HUES6 (cell line): ENCODE data around the gene WDR6.

Experiments used
- H3K27ac ChIP-seq: 2 replicates; pipeline ENCODE4 v1.7.0; 2013; ENCODE audit warnings: low read depth, mild to moderate bottlenecking, low read length, inconsistent platforms
- H3K27me3 ChIP-seq: 2 replicates; pipeline ENCODE4 v1.6.1; 2013; ENCODE audit warnings: low read length; ENCODE audit not compliant: control insufficient read depth, insufficient read depth
- H3K36me3 ChIP-seq: 2 replicates; pipeline ENCODE4 v1.6.1; 2013; ENCODE audit warnings: low read length; ENCODE audit not compliant: control insufficient read depth, insufficient read depth
- H3K4me1 ChIP-seq: 2 replicates; pipeline ENCODE4 v1.6.1; 2013; ENCODE audit warnings: low read length; ENCODE audit not compliant: control insufficient read depth, insufficient read depth
- H3K4me3 ChIP-seq: 2 replicates; pipeline ENCODE4 v1.5.1; 2013; ENCODE audit warnings: low read depth, low read length
- H3K9ac ChIP-seq: one replicate; pipeline ENCODE4 v1.6.1; 2013; ENCODE audit warnings: mild to moderate bottlenecking, low read length
- H3K9me3 ChIP-seq: 2 replicates; pipeline ENCODE4 v1.6.1; 2013; ENCODE audit warnings: low read depth, low read length; ENCODE audit not compliant: control insufficient read depth, insufficient read depth

The WDR6 gene

DNA sequence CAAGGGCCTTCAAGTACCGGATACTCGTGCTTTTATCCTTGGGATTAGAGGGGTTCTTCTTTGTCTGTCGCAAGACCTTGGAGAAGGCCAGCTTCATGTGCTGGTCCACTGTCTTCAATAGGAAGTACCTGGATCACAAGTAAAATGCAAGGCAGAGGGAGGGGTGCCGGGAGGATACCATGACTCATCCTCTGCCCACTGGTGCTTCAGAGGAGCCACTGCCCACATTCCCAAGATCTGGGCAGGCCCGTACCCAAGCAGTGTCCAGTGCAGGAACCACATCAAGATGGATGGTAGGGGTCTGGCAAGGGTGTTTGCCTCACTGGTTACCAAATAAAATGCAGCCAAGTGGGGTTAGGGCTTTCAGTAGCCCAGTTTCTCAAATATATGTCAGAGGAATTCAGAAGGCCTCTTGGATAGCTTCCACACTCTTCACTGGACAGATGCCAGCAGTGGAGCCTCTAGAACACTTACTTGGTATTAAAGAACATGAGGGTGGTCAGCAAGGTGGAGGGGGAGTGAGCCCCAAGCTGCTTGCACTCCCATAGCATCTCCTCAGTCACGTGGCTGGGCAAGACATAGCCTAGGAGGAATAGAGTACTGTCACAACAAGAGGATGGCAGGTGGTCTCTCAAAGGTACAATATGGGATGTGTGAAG, 25.6 kb downstream of the WDR6 start:
- H3K4me1 ChIP-seq, result peaks cover 7% of the 10 kb centered on the region
- peaks cover 73% of the 10 kb centered on the region for H3K36me3 ChIP-seq
- H3K9me3 ChIP-seq, result no peaks in the 10 kb centered on the region
- H3K4me3 ChIP-seq, result no peak overlapping the region
- H3K27me3 ChIP-seq, result no peaks in the 10 kb centered on the region
- H3K27ac ChIP-seq, result no peak overlapping the region
- no peak overlapping the region for H3K9ac ChIP-seq

DNA sequence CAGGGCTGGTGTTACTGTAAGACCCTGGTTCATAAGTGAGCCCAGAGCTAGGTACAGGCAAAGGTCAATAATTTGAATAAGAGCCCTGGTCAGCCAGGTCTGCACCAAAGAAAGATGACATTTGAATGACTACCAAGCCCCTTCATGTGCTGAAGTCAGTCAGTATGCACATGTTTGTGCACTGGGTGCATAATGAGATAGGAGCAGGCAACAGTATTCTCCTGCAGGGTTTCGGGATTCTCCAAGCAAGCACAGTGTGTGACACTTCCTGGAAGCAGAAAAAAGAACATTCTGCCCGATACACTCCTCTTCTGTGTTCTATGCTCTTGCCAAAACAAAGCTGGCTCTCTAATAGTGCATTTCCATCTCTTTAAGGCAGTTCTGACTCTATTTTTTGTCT, 27.5 kb downstream of the WDR6 start:
- H3K4me1 ChIP-seq, result no peaks in the 10 kb centered on the region
- H3K4me3 ChIP-seq, result no peak overlapping the region
- H3K27ac ChIP-seq, result no peak overlapping the region
- no peaks in the 10 kb centered on the region for H3K9me3 ChIP-seq
- peaks cover 71% of the 10 kb centered on the region for H3K36me3 ChIP-seq
- H3K9ac ChIP-seq, result no peak overlapping the region
- no peaks in the 10 kb centered on the region for H3K27me3 ChIP-seq

DNA sequence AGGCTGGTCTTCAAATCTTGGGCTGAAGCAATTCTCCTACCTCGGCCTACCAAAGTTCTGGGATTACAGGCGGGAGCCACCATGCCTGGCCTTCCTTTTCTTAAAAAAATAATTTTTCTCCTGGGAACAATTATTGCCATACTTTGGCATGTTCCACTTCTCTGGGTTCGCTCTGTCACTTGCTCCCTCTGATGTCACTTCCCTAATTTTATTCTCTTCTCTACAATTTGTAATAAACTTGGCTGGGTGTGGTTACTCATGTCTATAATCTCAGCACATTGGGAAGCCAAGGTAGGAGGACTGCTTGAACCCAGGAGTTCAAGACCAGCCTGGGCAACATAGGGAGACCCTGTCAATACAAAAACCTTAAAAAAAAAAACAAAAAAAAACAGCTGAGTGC, 28.1 kb downstream of the WDR6 start:
- Histone ChIP-seq H3K27me3 (no peaks in the 10 kb centered on the region), H3K9ac (no peak overlapping the region), H3K36me3 (peaks cover 75% of the 10 kb centered on the region)

DNA sequence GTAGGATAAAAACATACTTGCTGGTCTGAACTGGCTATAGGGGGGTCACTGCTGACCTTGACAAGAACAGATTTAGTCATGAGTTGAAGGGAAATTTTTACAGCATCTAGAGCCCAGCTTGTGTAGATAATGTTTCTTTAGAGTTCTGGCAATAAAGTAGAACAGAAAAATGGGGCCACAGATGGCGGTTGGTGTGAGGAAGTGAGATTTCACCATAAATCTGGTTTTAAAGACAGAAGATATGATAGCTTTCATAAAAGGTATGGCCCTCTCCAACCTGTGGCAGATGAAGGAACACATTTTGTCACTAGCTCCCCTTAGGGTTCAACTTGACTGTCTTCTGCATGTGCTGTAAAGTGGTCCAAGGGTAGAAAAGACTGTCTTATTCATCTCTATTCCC, 46.4 kb downstream of the WDR6 start:
- no peaks in the 10 kb centered on the region for H3K4me1 ChIP-seq
- H3K27ac ChIP-seq, result no peak overlapping the region
- H3K36me3 ChIP-seq, result peaks cover 78% of the 10 kb centered on the region

More for the DNA sequence above, 28.1 kb downstream of the WDR6 start:
- Histone ChIP-seq H3K4me3 (no peak overlapping the region), H3K27ac (no peak overlapping the region), H3K4me1 (no peaks in the 10 kb centered on the region), H3K9me3 (no peaks in the 10 kb centered on the region)

DNA sequence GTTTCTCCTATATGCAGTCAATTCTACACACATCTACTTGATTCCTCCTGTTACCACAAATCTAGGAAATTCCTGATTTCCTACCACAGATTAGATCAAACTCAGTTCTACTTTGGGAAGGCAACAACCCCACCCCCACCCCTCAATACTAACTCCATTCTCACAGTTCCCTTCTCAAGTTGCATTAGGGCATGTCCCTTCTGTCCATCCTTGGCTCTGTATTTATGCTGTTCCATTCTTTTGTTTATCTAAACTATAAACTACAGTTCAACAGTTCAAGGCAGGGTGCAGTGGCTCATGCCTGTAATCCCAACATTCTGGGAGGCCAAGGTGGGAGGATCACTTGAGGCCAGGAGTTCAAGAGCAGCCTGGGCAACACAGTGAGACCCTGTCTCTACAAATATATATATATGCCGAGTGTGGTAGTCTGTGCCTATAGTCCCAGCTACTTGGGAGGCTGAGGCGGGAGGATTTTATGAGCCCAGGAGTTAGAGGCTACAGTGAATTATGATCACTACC, 47.2 kb downstream of the WDR6 start:
- no peak overlapping the region for H3K9ac ChIP-seq
- H3K4me1 ChIP-seq, result no peaks in the 10 kb centered on the region
- H3K36me3 ChIP-seq, result peaks cover 72% of the 10 kb centered on the region
- no peak overlapping the region for H3K27ac ChIP-seq
- H3K9me3 ChIP-seq, result no peaks in the 10 kb centered on the region
- no peaks in the 10 kb centered on the region for H3K27me3 ChIP-seq
- H3K4me3 ChIP-seq, result no peak overlapping the region

More for the DNA sequence above, 46.4 kb downstream of the WDR6 start:
- H3K9me3 ChIP-seq, result no peaks in the 10 kb centered on the region
- no peak overlapping the region for H3K4me3 ChIP-seq
- no peaks in the 10 kb centered on the region for H3K27me3 ChIP-seq
- no peak overlapping the region for H3K9ac ChIP-seq

DNA sequence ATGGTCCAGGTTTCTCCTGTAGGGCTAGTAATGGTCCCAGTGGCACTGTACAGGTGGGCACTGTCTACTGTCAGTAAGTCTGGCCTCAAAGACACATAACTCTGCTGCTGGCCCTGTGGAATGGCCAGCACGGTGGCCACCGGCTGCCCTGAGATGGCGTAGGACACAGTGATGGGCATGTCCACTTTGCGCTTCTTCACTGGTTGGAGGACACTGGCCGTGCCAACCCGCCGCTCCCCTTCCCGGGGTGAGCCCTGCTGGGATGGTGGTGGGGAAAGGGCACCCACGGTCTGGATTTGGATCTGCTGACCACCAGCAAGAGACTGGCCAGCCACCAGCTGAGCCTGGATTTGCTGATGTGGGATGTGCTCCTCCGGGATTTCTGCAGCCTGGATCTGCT, 50.1 kb downstream of the WDR6 start:
- Histone ChIP-seq H3K9me3 (no peaks in the 10 kb centered on the region), H3K27me3 (no peaks in the 10 kb centered on the region), H3K9ac (no peak overlapping the region), H3K4me1 (no peaks in the 10 kb centered on the region), H3K27ac (no peak overlapping the region), H3K36me3 (peaks cover 78% of the 10 kb centered on the region), H3K4me3 (no peak overlapping the region)

DNA sequence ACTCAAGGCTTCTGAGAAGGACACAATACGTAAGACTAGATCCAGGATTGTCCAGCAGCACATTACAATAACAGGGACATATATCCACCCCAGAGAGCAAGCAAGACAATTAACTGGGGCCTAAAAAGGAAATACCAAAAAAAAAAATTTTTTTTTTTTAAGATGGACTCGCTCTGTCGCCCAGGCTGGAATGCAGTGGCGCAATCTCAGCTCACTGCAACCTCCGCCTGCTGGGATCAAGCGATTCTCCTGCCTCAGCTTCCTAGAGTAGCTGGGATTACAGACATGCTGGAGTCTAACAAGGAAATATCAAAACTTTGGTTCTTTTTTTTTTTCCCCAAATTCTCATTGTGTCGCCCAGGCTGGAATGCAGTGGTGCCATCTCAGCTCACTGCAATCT, 50.8 kb downstream of the WDR6 start:
- Histone ChIP-seq H3K27me3 (no peaks in the 10 kb centered on the region), H3K36me3 (peaks cover 77% of the 10 kb centered on the region), H3K27ac (no peak overlapping the region), H3K9ac (no peak overlapping the region), H3K4me3 (no peak overlapping the region), H3K4me1 (no peaks in the 10 kb centered on the region), H3K9me3 (no peaks in the 10 kb centered on the region)
